HL-60 (cell line): ENCODE results near the gene DMD.

Experiments used
- DNase-seq, 2 experiments: peaks; one replicate each; pipeline ENCODE4 v3.0.0-alpha.2; 2010 to 2020; ENCODE audit warnings: low read depth in 1 of 2, low spot score in 1 of 2
- H3K27ac ChIP-seq: fragments of 250-450 bp; sonication (Bioruptor Pico); replicated peaks from 2 replicates; pipeline ENCODE4 v1.5.1; 2020; ENCODE audit warnings: mild to moderate bottlenecking, moderate library complexity
- H3K27me3 ChIP-seq: fragments of 250-450 bp; sonication (Bioruptor Pico); 2 replicates; pipeline ENCODE4 v1.5.1; 2021; ENCODE audit warnings: mild to moderate bottlenecking, moderate library complexity; ENCODE audit not compliant: insufficient read depth, poor library complexity, severe bottlenecking
- H3K4me3 ChIP-seq: replicated peaks from 2 replicates; pipeline ENCODE4 v1.5.1; 2011; ENCODE audit warnings: mild to moderate bottlenecking, control low read depth, low read length; ENCODE audit not compliant: insufficient read depth
- CTCF ChIP-seq: IDR thresholded peaks from one replicate; pipeline ENCODE4 v1.5.1; 2011; ENCODE audit warnings: low read length, control low read depth, inconsistent platforms; ENCODE audit not compliant: insufficient read depth
- GABPA ChIP-seq: IDR thresholded peaks from 2 replicates; pipeline ENCODE4 v1.6.1; 2012; ENCODE audit warnings: low read depth
- POLR2AphosphoS5 ChIP-seq: IDR thresholded peaks from 2 replicates; pipeline ENCODE4 v1.6.1; 2012; ENCODE audit warnings: low read depth
- REST ChIP-seq: IDR thresholded peaks from 2 replicates; pipeline ENCODE4 v1.6.1; 2012; ENCODE audit warnings: low read depth; ENCODE audit not compliant: insufficient replicate concordance
- SPI1 ChIP-seq: IDR thresholded peaks from 2 replicates; pipeline ENCODE4 v1.6.1; 2012; ENCODE audit warnings: low read depth, mild to moderate bottlenecking, borderline replicate concordance

Gene DMD

GRCh38 chrX:32392655-32393054 lies 818.7 kb downstream of the DMD start:
- Histone ChIP-seq H3K27ac (no peak overlapping the region), H3K4me3 (no peak overlapping the region), H3K27me3 (no peaks in the 10 kb centered on the region)
- TF ChIP-seq SPI1 (no peak), REST (no peak), GABPA (no peak), CTCF (no peak), POLR2AphosphoS5 (no peak)
- no peak for DNase-seq

GRCh38 chrX:32370456-32371205 lies 840.7 kb downstream of the DMD start:
- no peak for DNase-seq
- Histone ChIP-seq H3K27ac (no peak overlapping the region), H3K27me3 (no peaks in the 10 kb centered on the region), H3K4me3 (no peak overlapping the region)
- TF ChIP-seq SPI1 (no peak), REST (no peak), GABPA (no peak), POLR2AphosphoS5 (no peak), CTCF (no peak)

GRCh38 chrX:32293962-32294700 lies 917.2 kb downstream of the DMD start:
- H3K4me3 ChIP-seq: no peak overlapping the region
- H3K27me3 ChIP-seq: no peaks in the 10 kb centered on the region
- TF ChIP-seq GABPA: no peak
- no peak for TF ChIP-seq SPI1
- TF ChIP-seq REST: no peak
- TF ChIP-seq POLR2AphosphoS5: no peak
- no peak for TF ChIP-seq CTCF
- DNase-seq: no peak
- H3K27ac ChIP-seq: no peak overlapping the region
